ENCODE measurements around the gene HS6ST2. TPM values are rescaled to one million over a fixed set of nuclear protein-coding genes. Genes with fewer than 3 reads are reported as not detected.
"Not testable (repeated sequence)": the region's sequence is repeated elsewhere in the genome, so short reads cannot be mapped to it uniquely, and the experiment has no call there.

The HS6ST2 gene
- total RNA-seq, 2 experiments from 2014 or later = 0.26 to 0.39 TPM

DNA sequence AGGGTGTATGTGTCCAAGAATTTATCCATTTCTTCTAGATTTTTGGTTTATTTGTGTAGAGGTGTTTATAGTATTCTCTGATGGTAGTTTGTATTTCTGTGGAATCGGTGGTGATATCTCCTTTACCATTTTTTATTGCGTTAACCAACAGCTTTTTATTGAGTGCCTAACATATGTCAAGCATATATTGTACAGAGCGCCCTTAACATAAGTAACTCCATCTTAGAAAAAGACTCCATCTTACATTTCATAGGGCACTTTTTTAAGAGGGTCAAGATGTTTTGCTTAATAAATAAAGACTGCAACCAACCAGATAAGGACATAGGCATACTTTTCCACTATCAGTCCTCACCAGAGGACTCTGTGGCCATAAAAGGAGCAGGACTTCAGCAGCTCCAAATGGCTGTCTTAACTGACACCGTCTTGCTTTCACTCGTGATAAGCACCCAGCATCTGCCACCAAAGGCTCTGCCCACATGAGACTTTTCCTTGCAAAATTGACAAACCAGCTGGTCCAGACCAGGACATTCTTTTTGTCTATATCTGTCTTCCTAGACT lies 75.0 kb downstream of the HS6ST2 start:
- H3K9me3 Mint-ChIP-seq = no peaks in the 10 kb centered on the region
- DNase-seq = no peak
- no peaks in the 10 kb centered on the region for H3K4me1 Mint-ChIP-seq
- no peaks in the 10 kb centered on the region for H3K36me3 Mint-ChIP-seq
- no peak overlapping the region for H3K27ac Mint-ChIP-seq
- no peak overlapping the region for H3K4me3 Mint-ChIP-seq
- H3K27me3 Mint-ChIP-seq = peaks cover 4% of the 10 kb centered on the region

DNA sequence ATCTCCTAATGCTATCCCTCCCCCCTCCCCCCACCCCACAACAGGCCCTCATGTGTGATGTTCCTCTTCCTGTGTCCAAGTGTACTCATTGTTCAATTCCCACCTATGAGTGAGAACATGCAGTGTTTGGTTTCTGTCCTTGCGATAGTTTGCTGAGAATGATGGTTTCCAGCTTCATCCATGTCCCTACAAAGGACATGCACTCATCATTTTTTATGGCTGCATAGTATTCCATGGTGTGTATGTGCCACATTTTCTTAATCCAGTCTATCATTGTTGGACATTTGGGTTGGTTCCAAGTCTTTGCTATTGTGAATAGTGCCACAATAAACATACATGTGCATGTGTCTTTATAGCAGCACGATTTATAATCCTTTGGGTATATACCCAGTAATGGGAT lies 77.7 kb downstream of the HS6ST2 start:
- H3K36me3 Mint-ChIP-seq, H3K4me1 Mint-ChIP-seq, H3K4me3 Mint-ChIP-seq, H3K27ac Mint-ChIP-seq, DNase-seq, H3K27me3 Mint-ChIP-seq, H3K9me3 Mint-ChIP-seq: not testable (repeated sequence)

DNA sequence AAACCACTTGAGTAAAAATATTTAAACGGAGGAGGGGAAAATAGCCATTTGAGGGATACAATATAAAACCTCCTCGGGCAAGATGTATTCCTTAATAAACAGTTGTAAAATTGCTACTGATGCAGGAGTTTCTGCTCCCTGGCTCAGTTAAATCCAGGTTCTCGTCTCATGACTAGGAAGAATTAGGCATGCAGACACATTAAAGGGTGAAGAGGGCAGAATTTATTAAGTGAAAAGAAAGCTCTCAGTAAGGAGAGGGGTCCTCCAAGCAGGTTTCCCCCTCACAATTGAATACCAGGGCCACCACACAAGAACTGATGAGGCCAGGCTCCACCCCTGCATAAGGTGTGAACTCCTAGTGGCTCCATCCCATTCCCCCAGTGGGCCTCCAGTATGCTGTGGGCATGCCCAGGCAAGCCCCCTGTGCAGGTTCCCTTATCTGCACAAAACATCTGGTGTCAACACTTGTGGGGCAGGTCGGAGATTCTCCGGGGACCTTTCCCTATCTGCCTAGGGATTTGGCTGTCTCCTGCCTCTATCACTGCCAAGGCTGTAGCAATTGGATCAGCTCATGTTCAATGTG lies 80.4 kb downstream of the HS6ST2 start:
- Mint-ChIP-seq H3K4me3 (no peak overlapping the region), H3K27me3 (no peaks in the 10 kb centered on the region), H3K36me3 (no peaks in the 10 kb centered on the region), H3K9me3 (no peaks in the 10 kb centered on the region), H3K4me1 (no peaks in the 10 kb centered on the region), H3K27ac (no peak overlapping the region)
- DNase-seq = no peak

DNA sequence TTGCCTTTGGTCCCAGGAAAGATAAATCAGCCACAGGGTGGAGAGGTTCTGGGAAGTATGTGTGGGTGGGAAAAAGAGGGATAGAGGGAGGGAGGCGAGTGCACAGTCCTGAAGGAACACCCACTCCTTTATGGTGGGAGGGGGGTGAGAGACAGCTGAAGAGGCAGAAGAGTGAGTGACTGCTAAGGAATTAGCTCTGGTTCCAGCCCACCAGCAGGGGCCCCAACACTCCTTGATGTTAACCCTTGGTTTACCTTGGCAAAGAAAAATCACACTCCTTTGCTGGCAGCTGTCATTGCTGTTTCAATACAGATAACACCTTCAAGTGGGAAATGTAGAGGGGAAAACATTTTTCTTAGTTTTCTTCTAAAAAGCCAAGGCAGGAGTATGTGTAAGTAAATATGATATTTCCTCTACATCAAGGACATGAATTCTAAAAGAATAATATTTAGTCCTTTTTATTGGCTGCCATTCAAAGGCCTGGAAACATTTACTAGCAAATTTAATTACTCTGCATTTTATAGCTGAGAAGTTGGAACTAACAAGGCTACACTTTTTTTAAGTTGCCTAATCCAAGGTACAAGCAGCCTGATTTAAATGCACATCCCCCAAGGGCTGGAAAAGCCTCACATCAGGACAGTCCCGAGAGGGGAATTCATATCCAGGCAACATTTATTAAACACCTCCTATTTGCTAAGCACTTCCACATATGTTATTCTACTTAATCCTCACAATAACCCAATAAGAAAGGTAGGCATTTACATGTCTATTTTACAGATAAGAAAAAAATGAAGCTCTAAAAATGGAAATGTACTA lies 81.7 kb downstream of the HS6ST2 start:
- DNase-seq = no peak
- Mint-ChIP-seq H3K27ac (no peak overlapping the region), H3K27me3 (peaks cover 3% of the 10 kb centered on the region), H3K4me3 (no peak overlapping the region), H3K36me3 (no peaks in the 10 kb centered on the region), H3K9me3 (no peaks in the 10 kb centered on the region), H3K4me1 (no peaks in the 10 kb centered on the region)

DNA sequence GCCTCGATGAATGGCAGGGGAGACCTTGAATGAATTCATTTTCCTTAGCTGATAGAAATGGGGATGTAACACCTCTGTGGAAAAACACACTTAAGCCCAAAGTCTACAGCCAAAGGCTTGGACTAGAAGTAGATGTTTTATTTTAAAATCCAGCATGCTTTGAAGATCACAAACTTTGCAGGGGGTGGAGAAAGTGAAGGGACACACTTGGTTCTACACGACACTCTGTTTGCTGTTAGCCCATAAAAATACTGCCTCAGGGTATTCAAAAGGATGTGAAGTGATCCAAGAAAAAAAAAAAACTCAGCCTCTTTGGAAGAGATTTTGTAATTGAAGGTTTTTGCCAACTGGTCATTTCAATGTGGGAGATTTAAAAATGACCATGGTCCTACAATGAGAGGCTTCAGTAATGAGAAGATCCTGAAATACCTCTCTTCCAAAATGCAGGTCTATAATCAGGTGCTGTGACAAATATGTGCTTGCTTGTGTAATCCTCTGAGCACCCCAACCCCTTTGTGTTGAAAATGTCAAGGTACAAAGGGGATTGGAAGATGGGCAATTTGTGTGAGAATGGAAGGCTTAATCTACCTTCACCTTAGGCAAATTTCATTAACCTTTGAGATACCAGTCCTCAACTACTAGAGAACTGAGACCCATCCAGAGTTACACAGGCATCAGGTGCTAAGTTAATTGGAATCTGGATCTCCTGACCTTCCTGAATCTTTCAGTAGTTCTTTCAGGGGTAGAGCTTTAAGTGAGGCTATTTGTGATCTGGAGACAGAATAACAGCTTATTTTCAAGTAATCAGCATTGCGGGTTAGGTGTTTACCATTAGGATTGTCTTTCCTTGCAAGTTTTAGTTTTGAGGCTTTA lies 82.5 kb downstream of the HS6ST2 start:
- Mint-ChIP-seq H3K27ac (no peak overlapping the region), H3K4me3 (no peak overlapping the region), H3K36me3 (no peaks in the 10 kb centered on the region), H3K27me3 (peaks cover 3% of the 10 kb centered on the region), H3K9me3 (no peaks in the 10 kb centered on the region), H3K4me1 (no peaks in the 10 kb centered on the region)
- DNase-seq = no peak

DNA sequence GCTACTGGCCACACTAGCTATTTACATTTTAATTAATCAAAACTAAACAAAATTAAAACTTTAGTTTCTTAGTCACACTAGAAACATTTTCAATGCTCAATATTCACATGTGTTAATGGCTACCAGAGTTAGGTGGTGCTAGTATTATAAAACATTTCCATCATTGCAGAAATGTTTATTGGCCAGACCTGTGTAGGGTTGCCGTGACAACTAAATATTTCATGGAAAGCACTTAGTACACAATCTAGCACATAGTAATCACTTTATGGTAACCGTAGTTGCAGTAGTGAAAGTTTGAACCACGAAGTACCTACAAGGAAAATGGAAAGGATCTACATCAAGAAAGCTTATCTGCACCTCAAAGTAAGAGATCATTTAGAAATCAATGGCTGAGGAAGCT lies 95.9 kb downstream of the HS6ST2 start:
- H3K27ac Mint-ChIP-seq = no peak overlapping the region
- no peak for DNase-seq
- H3K9me3 Mint-ChIP-seq = peaks cover 1% of the 10 kb centered on the region
- H3K4me3 Mint-ChIP-seq = no peak overlapping the region
- H3K36me3 Mint-ChIP-seq = no peaks in the 10 kb centered on the region
- H3K4me1 Mint-ChIP-seq = no peaks in the 10 kb centered on the region
- peaks cover 8% of the 10 kb centered on the region for H3K27me3 Mint-ChIP-seq

DNA sequence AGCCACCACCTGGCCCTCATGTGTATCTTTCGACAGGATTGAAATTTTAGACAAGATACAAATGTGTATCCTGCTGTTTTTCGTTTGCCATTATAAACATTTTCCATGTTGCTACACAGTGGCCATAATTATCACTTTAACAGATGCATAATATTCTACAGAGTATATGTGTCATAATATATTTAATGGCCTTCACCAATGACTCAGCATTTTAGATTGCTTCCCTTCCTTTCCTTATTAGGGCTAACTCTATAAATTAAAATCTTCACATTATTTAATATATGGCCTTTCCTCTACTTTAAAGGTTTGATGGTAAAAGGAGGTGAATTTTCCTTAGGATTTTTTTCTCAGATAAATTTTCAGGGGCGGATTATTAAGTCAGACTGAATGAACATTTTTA lies 97.4 kb downstream of the HS6ST2 start:
- DNase-seq = no peak
- H3K27me3 Mint-ChIP-seq = peaks cover 8% of the 10 kb centered on the region
- peaks cover 1% of the 10 kb centered on the region for H3K9me3 Mint-ChIP-seq
- no peaks in the 10 kb centered on the region for H3K4me1 Mint-ChIP-seq
- no peaks in the 10 kb centered on the region for H3K36me3 Mint-ChIP-seq
- H3K4me3 Mint-ChIP-seq = no peak overlapping the region
- H3K27ac Mint-ChIP-seq = no peak overlapping the region

DNA sequence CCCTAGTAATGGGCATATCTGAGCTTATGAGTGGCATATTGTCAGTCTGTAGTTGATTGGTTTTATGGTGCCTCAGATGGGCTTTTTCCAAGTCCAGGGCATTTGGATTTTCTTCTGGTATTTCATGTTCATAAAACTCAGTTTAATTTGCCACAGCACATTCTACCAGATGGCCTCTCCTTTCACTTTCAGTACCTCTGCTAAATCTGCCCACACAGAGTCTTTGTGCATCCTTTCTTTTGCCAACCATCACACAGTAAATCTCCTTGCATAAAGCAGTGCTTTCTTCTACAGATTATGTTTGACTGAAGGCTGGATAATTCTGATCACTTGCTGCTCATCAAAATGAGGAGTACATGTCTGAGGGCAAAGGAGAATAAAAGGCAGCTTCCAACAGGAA lies 98.2 kb downstream of the HS6ST2 start:
- Mint-ChIP-seq H3K4me1 (no peaks in the 10 kb centered on the region), H3K36me3 (no peaks in the 10 kb centered on the region), H3K27me3 (peaks cover 8% of the 10 kb centered on the region), H3K27ac (no peak overlapping the region), H3K9me3 (peaks cover 1% of the 10 kb centered on the region), H3K4me3 (no peak overlapping the region)
- DNase-seq = no peak

DNA sequence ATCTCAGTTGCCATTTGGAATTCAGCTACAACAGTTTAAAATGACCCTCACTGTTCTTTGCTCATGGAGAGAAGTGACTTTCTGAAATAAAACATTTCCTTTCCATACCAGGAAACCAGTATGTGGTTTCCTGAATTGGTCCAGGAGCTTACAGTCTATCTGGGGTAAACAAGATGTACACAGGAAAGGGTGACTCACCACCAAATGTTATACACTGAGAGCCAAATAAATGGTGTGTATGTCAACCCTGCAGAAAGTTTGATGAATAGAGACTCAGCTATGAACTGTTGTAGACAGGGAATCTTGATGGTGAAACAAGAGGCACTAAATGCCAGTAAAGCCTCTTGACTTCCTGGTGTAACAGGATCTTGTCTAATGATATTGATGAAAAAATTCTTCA lies 100.4 kb downstream of the HS6ST2 start:
- Mint-ChIP-seq H3K9me3 (no peaks in the 10 kb centered on the region), H3K4me1 (no peaks in the 10 kb centered on the region), H3K27me3 (peaks cover 4% of the 10 kb centered on the region), H3K27ac (no peak overlapping the region), H3K4me3 (no peak overlapping the region), H3K36me3 (no peaks in the 10 kb centered on the region)
- DNase-seq = no peak

DNA sequence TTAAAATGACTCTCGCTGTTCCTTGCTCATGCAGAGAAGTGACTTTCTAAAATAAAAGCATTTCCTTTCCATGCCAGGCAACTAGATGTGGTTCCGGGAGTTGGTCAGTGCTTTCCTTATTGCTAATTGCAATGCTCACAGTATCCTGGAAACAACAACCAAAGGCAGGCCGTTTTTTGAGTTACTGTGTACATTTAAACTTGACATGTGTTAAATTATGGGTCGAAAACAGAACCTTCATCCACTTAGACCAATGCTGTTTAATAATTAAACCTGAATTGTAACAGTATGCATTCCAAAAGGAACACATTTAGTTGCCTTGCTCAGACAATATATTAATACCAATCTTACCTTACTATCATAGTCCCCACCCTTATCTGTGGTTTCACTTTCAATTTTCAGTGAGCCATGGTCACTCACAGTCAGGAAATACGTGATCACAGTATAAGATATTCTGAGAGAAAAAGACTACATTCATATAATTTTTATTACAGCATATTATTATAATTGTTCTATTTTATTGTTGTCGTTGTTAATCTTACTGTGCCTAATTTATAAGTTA lies 102.6 kb downstream of the HS6ST2 start:
- DNase-seq = no peak
- H3K36me3 Mint-ChIP-seq = no peaks in the 10 kb centered on the region
- no peaks in the 10 kb centered on the region for H3K4me1 Mint-ChIP-seq
- H3K27ac Mint-ChIP-seq = no peak overlapping the region
- H3K4me3 Mint-ChIP-seq = no peak overlapping the region
- peaks cover 4% of the 10 kb centered on the region for H3K27me3 Mint-ChIP-seq
- no peaks in the 10 kb centered on the region for H3K9me3 Mint-ChIP-seq

DNA sequence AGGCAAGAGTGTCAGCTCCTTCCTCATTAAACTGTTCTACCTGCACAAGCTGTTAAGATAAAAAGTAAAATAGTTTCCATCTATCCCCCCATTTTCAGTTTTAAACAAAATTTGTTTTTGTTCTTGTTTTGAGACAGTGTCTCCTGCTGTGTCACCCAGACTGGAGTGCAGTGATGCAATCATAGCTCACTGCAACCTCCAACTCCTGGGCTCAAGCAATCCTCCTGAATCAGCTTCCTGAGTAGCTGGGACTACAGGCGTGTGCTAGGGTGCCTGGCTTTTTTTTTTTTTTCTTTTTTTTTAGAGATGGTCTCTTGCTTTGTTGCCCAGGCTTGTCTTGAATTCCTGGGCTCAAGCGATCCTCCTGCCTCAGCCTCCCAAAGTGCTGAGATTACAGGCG lies 105.4 kb downstream of the HS6ST2 start:
- no peak for DNase-seq
- no peaks in the 10 kb centered on the region for H3K27me3 Mint-ChIP-seq
- H3K27ac Mint-ChIP-seq = no peak overlapping the region
- no peaks in the 10 kb centered on the region for H3K4me1 Mint-ChIP-seq
- no peaks in the 10 kb centered on the region for H3K36me3 Mint-ChIP-seq
- no peak overlapping the region for H3K4me3 Mint-ChIP-seq
- no peaks in the 10 kb centered on the region for H3K9me3 Mint-ChIP-seq

DNA sequence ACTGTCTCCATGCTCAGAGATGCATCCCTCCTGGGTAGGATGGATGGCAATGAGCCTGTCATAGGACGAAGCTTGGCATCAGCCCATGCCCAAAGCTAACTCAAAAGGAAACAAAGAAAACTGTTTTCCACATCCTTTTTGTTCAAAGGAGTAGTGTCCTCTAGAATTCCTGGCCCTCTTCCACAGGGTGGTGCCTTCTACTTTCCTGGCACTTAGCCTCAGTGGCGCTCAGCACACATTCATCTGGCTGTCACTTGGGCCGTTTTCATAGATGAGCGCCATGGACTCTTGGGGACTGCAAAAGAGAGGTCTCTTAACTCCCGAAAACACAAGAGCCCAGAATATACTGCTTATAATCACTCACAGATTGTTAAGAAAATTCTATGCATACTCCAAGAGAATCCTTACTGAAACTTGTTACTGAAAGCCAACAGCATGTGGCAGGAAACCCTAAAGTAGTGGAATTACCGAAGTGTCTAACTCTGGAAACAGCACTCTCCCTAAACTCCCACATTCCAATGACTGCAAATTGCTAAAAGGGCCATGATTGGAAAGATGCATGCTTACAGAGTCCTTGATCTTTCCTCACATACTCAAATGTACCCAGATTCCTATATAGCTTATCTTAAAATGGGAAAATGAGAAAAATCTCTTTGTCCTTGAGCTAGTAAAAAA lies 110.0 kb downstream of the HS6ST2 start:
- Mint-ChIP-seq H3K27ac (no peak overlapping the region), H3K4me3 (no peak overlapping the region), H3K36me3 (no peaks in the 10 kb centered on the region), H3K9me3 (no peaks in the 10 kb centered on the region), H3K4me1 (no peaks in the 10 kb centered on the region), H3K27me3 (peaks cover 7% of the 10 kb centered on the region)
- DNase-seq = no peak

DNA sequence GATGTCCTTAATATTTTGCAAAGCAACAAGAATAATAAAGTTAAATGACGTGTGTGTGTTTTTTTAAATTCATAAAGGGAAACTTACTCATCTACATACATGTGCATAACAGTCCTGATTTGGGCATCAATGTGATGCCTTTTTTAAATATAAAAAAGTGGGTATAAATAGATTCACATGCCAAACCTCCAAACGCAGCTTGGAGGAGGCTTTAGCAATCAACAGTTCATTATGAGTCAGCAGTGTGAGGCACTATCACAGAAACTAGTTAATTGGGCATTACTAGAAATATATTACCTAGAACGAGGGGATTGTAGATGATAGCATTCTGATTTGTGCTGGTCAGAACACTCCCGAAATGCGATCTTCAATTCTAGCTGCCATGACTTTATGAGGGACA lies 115.1 kb downstream of the HS6ST2 start:
- Mint-ChIP-seq H3K36me3 (no peaks in the 10 kb centered on the region), H3K9me3 (no peaks in the 10 kb centered on the region), H3K27me3 (peaks cover 7% of the 10 kb centered on the region), H3K4me3 (no peak overlapping the region), H3K27ac (no peak overlapping the region), H3K4me1 (no peaks in the 10 kb centered on the region)
- no peak for DNase-seq

DNA sequence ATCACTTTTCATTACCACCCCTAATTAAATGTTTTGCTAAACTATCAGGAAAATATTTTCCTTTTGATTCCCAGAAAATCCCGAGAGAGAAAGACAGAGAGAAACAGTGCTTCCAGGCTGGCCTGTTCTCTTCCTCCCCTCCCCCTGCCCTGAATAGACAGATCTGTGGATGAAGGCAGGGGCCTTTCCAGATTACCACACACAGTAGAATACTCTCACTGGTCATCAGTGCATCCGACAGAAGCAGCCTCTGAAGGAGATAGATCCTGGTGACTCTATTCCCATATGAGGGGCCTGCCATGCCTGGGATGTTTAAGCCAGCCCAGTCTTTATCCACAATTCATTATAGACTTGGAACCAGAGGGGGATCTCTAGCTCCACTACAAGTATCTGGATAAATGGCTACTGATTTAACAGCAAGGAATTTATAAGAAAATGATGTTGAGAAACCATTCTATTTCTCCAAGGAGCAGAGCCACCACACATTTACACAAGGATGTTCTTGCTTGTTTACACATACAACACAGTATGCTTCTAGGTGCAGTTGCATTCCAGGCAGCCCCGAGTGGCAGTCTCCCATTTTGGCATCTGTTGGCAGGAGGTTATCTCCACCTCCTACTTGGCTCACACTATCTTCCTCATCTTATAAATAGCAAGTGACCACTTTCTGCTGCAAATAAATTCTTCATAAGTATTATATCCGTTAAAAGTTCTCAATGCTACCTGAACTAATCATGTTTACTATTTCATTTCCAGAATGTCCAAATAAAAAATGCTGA lies 115.8 kb downstream of the HS6ST2 start:
- H3K27me3 Mint-ChIP-seq = peaks cover 4% of the 10 kb centered on the region
- H3K27ac Mint-ChIP-seq = no peak overlapping the region
- H3K9me3 Mint-ChIP-seq = no peaks in the 10 kb centered on the region
- no peaks in the 10 kb centered on the region for H3K36me3 Mint-ChIP-seq
- no peak overlapping the region for H3K4me3 Mint-ChIP-seq
- H3K4me1 Mint-ChIP-seq = no peaks in the 10 kb centered on the region
- DNase-seq = no peak
